T-helper 9 cell (primary cell): Measurements from ENCODE around the gene SNORC.

Experiments used
- DNase-seq: peaks from one replicate; pipeline ENCODE4 v3.0.0-alpha.2; 2020

Gene SNORC

DNA sequence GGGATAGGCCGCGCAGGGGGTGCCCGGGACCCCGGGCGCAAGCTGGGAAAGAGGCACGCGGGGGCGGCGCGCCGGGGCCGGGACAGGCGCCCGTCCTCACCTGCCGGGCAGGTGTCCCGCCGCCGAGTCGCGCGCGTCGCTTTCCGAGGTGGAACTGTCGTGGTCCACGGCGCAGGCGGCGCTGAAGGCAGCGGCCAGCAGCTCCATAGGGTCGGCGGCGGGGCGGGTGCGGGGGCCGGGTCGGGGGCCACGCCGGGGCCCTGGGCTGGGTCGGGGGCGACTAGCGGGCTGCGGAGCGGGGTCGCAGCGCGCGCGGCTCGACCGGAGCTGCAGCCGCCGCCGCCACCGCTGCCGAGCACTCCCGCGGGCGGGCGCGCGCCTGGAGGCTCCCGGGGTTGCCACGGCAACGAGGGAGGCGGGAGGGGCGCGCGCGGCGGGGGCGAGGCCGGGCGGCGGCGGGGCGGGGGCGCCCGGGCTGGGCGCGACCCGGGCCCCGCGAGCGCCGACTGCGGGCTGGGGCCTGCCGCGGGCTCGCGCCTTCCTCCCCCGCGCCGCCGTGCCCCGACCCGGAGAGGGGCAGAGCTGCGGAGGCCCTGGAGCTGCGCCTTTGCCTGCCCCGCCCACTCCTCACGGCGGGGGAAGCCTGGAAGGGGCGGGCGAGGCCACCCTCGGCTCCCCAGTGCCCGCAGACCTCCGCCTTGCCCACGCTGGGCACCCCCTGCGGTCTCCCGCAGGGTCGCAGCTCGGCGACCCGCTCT, 57.9 kb downstream of the SNORC start:
- no peak for DNase-seq
